ENCODE data around the gene CLCA2. TPM values are rescaled to one million over a fixed set of nuclear protein-coding genes. Genes with fewer than 3 reads are reported as not detected.

Gene CLCA2
- total RNA-seq = not detected in 2 replicates
- long read RNA-seq = 0 reads

- no peak for DNase-seq (ENCODE audit: low read depth, low spot score)
- H3K4me3 Mint-ChIP-seq = no peak within 1 kb of the TSS
- no peaks in the 10 kb centered on the region for H3K36me3 Mint-ChIP-seq (ENCODE audit: low read depth)
- no peaks in the 10 kb centered on the region for H3K27me3 Mint-ChIP-seq (ENCODE audit: low read depth)
- no peak within 1 kb of the TSS for H3K27ac Mint-ChIP-seq (ENCODE audit: unreplicated experiment)
- H3K4me1 Mint-ChIP-seq = peaks cover 3% of the 10 kb centered on the region
- no peaks in the 10 kb centered on the region for H3K9me3 Mint-ChIP-seq
- no peak for TF ChIP-seq CTCF (conservative IDR thresholded peaks at IDR 0.05)
These were observed at the start of gene CLCA2 for GRCh38 chr1:86423873-86424272. Gene CLCA2 (plus strand): TSS chr1:86424171. CDS start chr1:86424248, 77 bp downstream.

- H3K27me3 Mint-ChIP-seq (ENCODE audit: low read depth) = no peaks in the 10 kb centered on the region
- H3K27ac Mint-ChIP-seq (ENCODE audit: unreplicated experiment) = no peak overlapping the region
- no peak for DNase-seq (ENCODE audit: low read depth, low spot score)
- peaks cover 46% of the 10 kb centered on the region for H3K36me3 Mint-ChIP-seq (ENCODE audit: low read depth)
- no peak overlapping the region for H3K4me3 Mint-ChIP-seq
- H3K9me3 Mint-ChIP-seq = peaks cover 19% of the 10 kb centered on the region
- TF ChIP-seq CTCF (conservative IDR thresholded peaks at IDR 0.05) = no peak
- H3K4me1 Mint-ChIP-seq = peaks cover 4% of the 10 kb centered on the region
These were observed 48.3 kb upstream of the CLCA2 start for GRCh38 chr1:86375688-86376087.

DNA sequence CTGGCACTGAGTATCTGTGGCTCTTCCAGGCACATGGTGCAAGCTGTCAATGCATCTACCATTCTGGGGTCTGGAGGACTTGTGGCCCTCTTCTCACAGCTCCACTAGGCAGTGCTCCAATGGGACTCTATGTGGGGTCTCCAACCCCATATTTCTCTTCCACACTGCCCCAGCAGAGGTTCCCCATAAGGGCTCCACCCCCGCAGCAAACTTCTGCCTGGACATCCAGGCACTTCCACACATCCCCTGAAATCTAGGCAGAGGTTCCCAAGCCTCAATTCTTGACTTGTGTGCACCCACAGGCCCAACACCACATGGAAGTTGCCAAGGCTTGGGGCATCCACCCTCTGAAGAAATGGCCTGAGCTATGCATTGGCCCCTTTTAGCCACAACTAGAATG is 46.6 kb upstream of the CLCA2 start:
- no peak for TF ChIP-seq CTCF (conservative IDR thresholded peaks at IDR 0.05)
- H3K27me3 Mint-ChIP-seq (ENCODE audit: low read depth) = no peaks in the 10 kb centered on the region
- DNase-seq (ENCODE audit: low read depth, low spot score) = no peak
- H3K4me1 Mint-ChIP-seq = peaks cover 4% of the 10 kb centered on the region
- peaks cover 46% of the 10 kb centered on the region for H3K36me3 Mint-ChIP-seq (ENCODE audit: low read depth)
- no peak overlapping the region for H3K4me3 Mint-ChIP-seq
- peaks cover 19% of the 10 kb centered on the region for H3K9me3 Mint-ChIP-seq
- no peak overlapping the region for H3K27ac Mint-ChIP-seq (ENCODE audit: unreplicated experiment)

DNA sequence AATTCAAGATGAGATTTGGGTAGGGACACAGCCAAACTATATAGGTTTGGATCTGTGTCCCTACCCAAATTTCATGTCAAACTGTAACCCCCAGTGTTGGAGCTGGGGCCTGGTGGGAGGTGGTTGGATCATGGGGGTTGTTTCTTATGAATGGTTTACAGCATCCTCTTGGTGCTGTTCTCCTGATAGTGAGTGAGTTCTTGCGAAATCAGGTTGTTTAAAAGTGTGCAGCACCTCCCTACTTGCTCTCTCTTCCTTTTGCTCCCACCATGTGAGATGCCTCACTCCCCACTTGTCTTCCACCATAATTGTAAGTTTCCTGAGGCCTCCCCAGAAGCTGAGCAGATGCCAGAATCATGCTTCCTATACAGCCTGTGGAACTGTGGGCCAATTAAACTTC is 45.2 kb upstream of the CLCA2 start:
- no peaks in the 10 kb centered on the region for H3K27me3 Mint-ChIP-seq (ENCODE audit: low read depth)

GRCh38 chr1:86380257-86380861 is 43.6 kb upstream of the CLCA2 start:
- peaks cover 29% of the 10 kb centered on the region for H3K36me3 Mint-ChIP-seq (ENCODE audit: low read depth)
- no peak for DNase-seq (ENCODE audit: low read depth, low spot score)
- H3K4me1 Mint-ChIP-seq = peaks cover 4% of the 10 kb centered on the region
- no peak overlapping the region for H3K4me3 Mint-ChIP-seq
- peaks cover 19% of the 10 kb centered on the region for H3K9me3 Mint-ChIP-seq
- H3K27me3 Mint-ChIP-seq (ENCODE audit: low read depth) = no peaks in the 10 kb centered on the region
- H3K27ac Mint-ChIP-seq (ENCODE audit: unreplicated experiment) = no peak overlapping the region
- TF ChIP-seq CTCF (conservative IDR thresholded peaks at IDR 0.05) = peak; percentile 92

More for the DNA sequence above, 45.2 kb upstream of the CLCA2 start:
- TF ChIP-seq CTCF (conservative IDR thresholded peaks at IDR 0.05) = no peak
- Mint-ChIP-seq H3K4me3 (no peak overlapping the region), H3K4me1 (peaks cover 4% of the 10 kb centered on the region), H3K36me3 (ENCODE audit: low read depth) (peaks cover 38% of the 10 kb centered on the region), H3K9me3 (peaks cover 19% of the 10 kb centered on the region), H3K27ac (ENCODE audit: unreplicated experiment) (no peak overlapping the region)
- no peak for DNase-seq (ENCODE audit: low read depth, low spot score)
